Mesenchymal stem cell (in vitro differentiated cells and primary cell): ENCODE data around the gene TOR1AIP1. TPM values are rescaled to one million over a fixed set of nuclear protein-coding genes. Genes with fewer than 3 reads are reported as not detected.
A peak's percentile ranks its signal among the peaks of the same experiment; 100 is the strongest.
"Not testable (repeated sequence)": the region's sequence is repeated elsewhere in the genome, so short reads cannot be mapped to it uniquely, and the experiment has no call there.

ENCODE experiments used
- DNase-seq: peaks from one replicate; pipeline ENCODE4 v3.0.0-alpha.2; 2013
- H2AFZ ChIP-seq: one replicate; pipeline ENCODE4 v1.6.1; 2013; ENCODE audit warnings: low read depth, mild to moderate bottlenecking, control low read depth, inconsistent platforms, low read length, moderate library complexity
- H2AK5ac ChIP-seq: 2 replicates; pipeline ENCODE4 v1.6.1; 2013; ENCODE audit warnings: low read length, moderate library complexity, mild to moderate bottlenecking, inconsistent platforms; ENCODE audit not compliant: severe bottlenecking
- H2BK120ac ChIP-seq: one replicate; pipeline ENCODE4 v1.6.1; 2013; ENCODE audit warnings: low read depth, mild to moderate bottlenecking, inconsistent platforms, low read length, moderate library complexity
- H2BK12ac ChIP-seq, 2 experiments: one replicate each; pipeline ENCODE4 v1.6.1; 2013; ENCODE audit warnings: inconsistent platforms in 2 of 2, low read length in 2 of 2, mild to moderate bottlenecking in 2 of 2, moderate library complexity in 2 of 2, control low read depth in 1 of 2
- H2BK15ac ChIP-seq: one replicate; pipeline ENCODE4 v1.6.1; 2013; ENCODE audit warnings: mild to moderate bottlenecking, low read depth, inconsistent platforms; ENCODE audit not compliant: poor library complexity, severe bottlenecking
- H2BK5ac ChIP-seq: 2 replicates; pipeline ENCODE4 v1.6.1; 2013; ENCODE audit warnings: low read depth, mild to moderate bottlenecking, low read length, control low read depth, inconsistent platforms; ENCODE audit not compliant: poor library complexity, severe bottlenecking
- H3K14ac ChIP-seq, 2 experiments: one replicate each; pipeline ENCODE4 v1.6.1; 2013; ENCODE audit warnings: inconsistent platforms in 2 of 2, low read length in 2 of 2, control low read depth in 1 of 2, mild to moderate bottlenecking in 1 of 2, moderate library complexity in 1 of 2
- H3K18ac ChIP-seq, 2 experiments: one replicate each; pipeline ENCODE4 v1.6.1; 2013; ENCODE audit warnings: inconsistent platforms in 2 of 2, low read length in 2 of 2, control low read depth in 1 of 2, low read depth in 1 of 2, mild to moderate bottlenecking in 1 of 2
- H3K23ac ChIP-seq, 2 experiments: one replicate each; pipeline ENCODE4 v1.6.1; 2013; ENCODE audit warnings: inconsistent platforms in 2 of 2, low read length in 2 of 2, mild to moderate bottlenecking in 2 of 2, moderate library complexity in 2 of 2, control low read depth in 1 of 2
- H3K27ac ChIP-seq: 2 replicates; pipeline ENCODE4 v1.5.1; 2013; ENCODE audit warnings: mild to moderate bottlenecking, moderate library complexity, low read length, control low read depth, inconsistent platforms; ENCODE audit not compliant: poor library complexity, severe bottlenecking
- H3K27me3 ChIP-seq, 2 experiments: 2 replicates each; pipeline versions ENCODE4 v1.6.1 to v1.7.0; 2013; ENCODE audit warnings: low read length in 2 of 2, mild to moderate bottlenecking in 2 of 2, moderate library complexity in 2 of 2, control low read depth in 1 of 2, inconsistent platforms in 1 of 2; ENCODE audit not compliant: control insufficient read depth in 1 of 2, insufficient read depth in 1 of 2
- H3K36me3 ChIP-seq, 2 experiments: 2 replicates each; pipeline versions ENCODE4 v1.6.1 to v1.7.0; 2013; ENCODE audit warnings: low read length in 2 of 2, control low read depth in 1 of 2, inconsistent platforms in 1 of 2, low read depth in 1 of 2, mild to moderate bottlenecking in 1 of 2; ENCODE audit not compliant: insufficient read depth in 2 of 2, control insufficient read depth in 1 of 2
- H3K4ac ChIP-seq, 2 experiments: one replicate each; pipeline ENCODE4 v1.6.1; 2013; ENCODE audit warnings: inconsistent platforms in 2 of 2, low read length in 2 of 2, mild to moderate bottlenecking in 2 of 2, moderate library complexity in 2 of 2, control low read depth in 1 of 2, low read depth in 1 of 2
- H3K4me1 ChIP-seq: 2 replicates; pipeline ENCODE4 v1.6.1; 2013; ENCODE audit warnings: low read depth, low read length, control low read depth; ENCODE audit not compliant: control insufficient read depth, insufficient read depth
- H3K4me2 ChIP-seq: 2 replicates; pipeline ENCODE4 v1.6.1; 2013; ENCODE audit warnings: low read length, mild to moderate bottlenecking, inconsistent platforms; ENCODE audit not compliant: poor library complexity, severe bottlenecking
- H3K4me3 ChIP-seq, 2 experiments: 2 replicates each; pipeline versions ENCODE4 v1.5.1 to v1.7.0; 2013; ENCODE audit warnings: low read length in 2 of 2, mild to moderate bottlenecking in 2 of 2, control low read depth in 1 of 2, low read depth in 1 of 2; ENCODE audit not compliant: insufficient read depth in 1 of 2
- H3K79me1 ChIP-seq: replicated peaks from 2 replicates; pipeline ENCODE4 v1.6.1; 2013; ENCODE audit warnings: mild to moderate bottlenecking, control low read depth, low read length, inconsistent platforms; ENCODE audit not compliant: poor library complexity, severe bottlenecking
- H3K9ac ChIP-seq: 2 replicates; pipeline ENCODE4 v1.7.0; 2013; ENCODE audit warnings: mild to moderate bottlenecking, low read length, moderate library complexity
- H3K9me3 ChIP-seq: 2 replicates; pipeline ENCODE4 v1.7.0; 2013; ENCODE audit warnings: mild to moderate bottlenecking, low read length; ENCODE audit not compliant: control insufficient read depth
- H4K8ac ChIP-seq: one replicate; pipeline ENCODE4 v1.6.1; 2013; ENCODE audit warnings: inconsistent platforms, mild to moderate bottlenecking, low read length, moderate library complexity
- H4K91ac ChIP-seq: one replicate; pipeline ENCODE4 v1.6.1; 2013; ENCODE audit warnings: mild to moderate bottlenecking, low read length, inconsistent platforms
- WGBS: methylation state at CpG from one replicate; pipeline ENCODE4 v1.1.7; 2013; ENCODE audit warnings: mixed read lengths; 5-methylcytosine and 5-hydroxymethylcytosine counted together
- polyA plus RNA-seq, 2 experiments: library from polyadenylated mRNA; stranded (reverse); fragments of 200-250 nt; gene quantifications; one replicate each; pipeline ENCODE4 v1.2.3, GENCODE V29; 2013

The TOR1AIP1 gene, protein sequence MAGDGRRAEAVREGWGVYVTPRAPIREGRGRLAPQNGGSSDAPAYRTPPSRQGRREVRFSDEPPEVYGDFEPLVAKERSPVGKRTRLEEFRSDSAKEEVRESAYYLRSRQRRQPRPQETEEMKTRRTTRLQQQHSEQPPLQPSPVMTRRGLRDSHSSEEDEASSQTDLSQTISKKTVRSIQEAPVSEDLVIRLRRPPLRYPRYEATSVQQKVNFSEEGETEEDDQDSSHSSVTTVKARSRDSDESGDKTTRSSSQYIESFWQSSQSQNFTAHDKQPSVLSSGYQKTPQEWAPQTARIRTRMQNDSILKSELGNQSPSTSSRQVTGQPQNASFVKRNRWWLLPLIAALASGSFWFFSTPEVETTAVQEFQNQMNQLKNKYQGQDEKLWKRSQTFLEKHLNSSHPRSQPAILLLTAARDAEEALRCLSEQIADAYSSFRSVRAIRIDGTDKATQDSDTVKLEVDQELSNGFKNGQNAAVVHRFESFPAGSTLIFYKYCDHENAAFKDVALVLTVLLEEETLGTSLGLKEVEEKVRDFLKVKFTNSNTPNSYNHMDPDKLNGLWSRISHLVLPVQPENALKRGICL
- polyA plus RNA-seq (2013, experiment 1 of 2), result 49.0 TPM
- 44.3 TPM for polyA plus RNA-seq (2013, experiment 2 of 2)

- Histone ChIP-seq H3K18ac (peak within 1 kb of the TSS; percentile 99 to 100), H3K23ac (peak within 1 kb of the TSS in 1 of 2 experiments; percentile 98), H3K9me3 (no peaks in the 10 kb centered on the region), H3K79me1 (peaks cover 5% of the 10 kb centered on the region), H3K9ac (peak within 1 kb of the TSS; percentile 99), H2BK15ac (peak within 1 kb of the TSS; percentile 85), H2AK5ac (no peak within 1 kb of the TSS), H3K4me1 (peaks cover 2% of the 10 kb centered on the region), H3K4me2 (peak within 1 kb of the TSS; percentile 85), H3K4me3 (peak within 1 kb of the TSS; percentile 86 to 89), H2BK120ac (peak within 1 kb of the TSS; percentile 74), H2BK12ac (peak within 1 kb of the TSS; percentile 74 to 86), H2AFZ (peak within 1 kb of the TSS; percentile 90), H3K4ac (peak within 1 kb of the TSS; percentile 94 to 97), H3K27me3 (no peaks in the 10 kb centered on the region), H3K27ac (peak within 1 kb of the TSS; percentile 98), H3K14ac (peak within 1 kb of the TSS; percentile 19 to 99), H4K91ac (peak within 1 kb of the TSS; percentile 99), H3K36me3 (peaks cover 3 to 28% of the 10 kb centered on the region in 2 experiments), H2BK5ac (peak within 1 kb of the TSS; percentile 98), H4K8ac (peak within 1 kb of the TSS; percentile 100)
- peak; percentile 98 for DNase-seq
- WGBS, result under 1% methylated on average over 61 of the region's 72 CpGs
Measured at GRCh38 chr1:179882253-179883039, at the start of gene TOR1AIP1. Gene TOR1AIP1, plus strand, starts transcription at chr1:179882285. Its CDS starts 218 bp downstream, at chr1:179882503.

GRCh38 chr1:179836686-179837445 lies 45.2 kb upstream of the TOR1AIP1 start:
- not testable (repeated sequence) for H3K4me1 ChIP-seq, H3K9me3 ChIP-seq, H3K4me3 ChIP-seq, H3K23ac ChIP-seq, DNase-seq, H3K27ac ChIP-seq, H3K27me3 ChIP-seq, H2BK5ac ChIP-seq, H3K14ac ChIP-seq, H2BK15ac ChIP-seq, H2BK120ac ChIP-seq, H2AFZ ChIP-seq, H3K9ac ChIP-seq, H2AK5ac ChIP-seq, H4K8ac ChIP-seq, H2BK12ac ChIP-seq, H3K4me2 ChIP-seq, H3K18ac ChIP-seq, H3K4ac ChIP-seq, H4K91ac ChIP-seq
- WGBS, result 99% methylated on average over 35 of the region's 38 CpGs
- Histone ChIP-seq H3K36me3 (peaks cover 15 to 25% of the 10 kb centered on the region in 2 experiments), H3K79me1 (peaks cover 11% of the 10 kb centered on the region)

- no peak overlapping the region for H3K9ac ChIP-seq
- no peak overlapping the region for H4K91ac ChIP-seq
- no peak overlapping the region for H2BK120ac ChIP-seq
- no peak overlapping the region for H2BK5ac ChIP-seq
- DNase-seq, result no peak
- no peak overlapping the region for H3K14ac ChIP-seq
- H3K4me1 ChIP-seq, result no peaks in the 10 kb centered on the region
- no peak overlapping the region for H3K23ac ChIP-seq
- H3K9me3 ChIP-seq, result no peaks in the 10 kb centered on the region
- H2BK15ac ChIP-seq, result no peak overlapping the region
- H2AFZ ChIP-seq, result no peak overlapping the region
- H3K36me3 ChIP-seq, result peaks cover 17 to 46% of the 10 kb centered on the region in 2 experiments
- no peak overlapping the region for H4K8ac ChIP-seq
- H3K18ac ChIP-seq, result no peak overlapping the region
- peaks cover 13% of the 10 kb centered on the region for H3K79me1 ChIP-seq
- no peak overlapping the region for H3K4me3 ChIP-seq
- H3K4ac ChIP-seq, result no peak overlapping the region
- H2AK5ac ChIP-seq, result no peak overlapping the region
- 96% methylated on average over 3 of the region's 3 CpGs for WGBS
- H3K27ac ChIP-seq, result no peak overlapping the region
- H3K4me2 ChIP-seq, result no peak overlapping the region
- H3K27me3 ChIP-seq, result no peaks in the 10 kb centered on the region
- H2BK12ac ChIP-seq, result no peak overlapping the region
Measured at GRCh38 chr1:179840107-179840506, 42.0 kb upstream of the TOR1AIP1 start.
